DMS53 treated with DMSO at 0.1 percent for 48 hours (cell line): ENCODE measurements around the gene TTR.

Source experiments
- DNase-seq: peaks from one replicate; lab custom pipeline; 2025; ENCODE audit not compliant: unreplicated experiment; lab: John Stamatoyannopoulos, UW

Gene TTR

DNA sequence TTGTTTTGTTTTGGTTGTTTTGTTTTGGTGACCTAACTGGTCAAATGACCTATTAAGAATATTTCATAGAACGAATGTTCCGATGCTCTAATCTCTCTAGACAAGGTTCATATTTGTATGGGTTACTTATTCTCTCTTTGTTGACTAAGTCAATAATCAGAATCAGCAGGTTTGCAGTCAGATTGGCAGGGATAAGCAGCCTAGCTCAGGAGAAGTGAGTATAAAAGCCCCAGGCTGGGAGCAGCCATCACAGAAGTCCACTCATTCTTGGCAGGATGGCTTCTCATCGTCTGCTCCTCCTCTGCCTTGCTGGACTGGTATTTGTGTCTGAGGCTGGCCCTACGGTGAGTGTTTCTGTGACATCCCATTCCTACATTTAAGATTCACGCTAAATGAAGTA, at the start of gene TTR:
Gene TTR (plus strand): TSS at position 250 of the 400 bp plus-strand sequence. CDS start 26 bp downstream, at position 276.
- DNase-seq: no peak

DNA sequence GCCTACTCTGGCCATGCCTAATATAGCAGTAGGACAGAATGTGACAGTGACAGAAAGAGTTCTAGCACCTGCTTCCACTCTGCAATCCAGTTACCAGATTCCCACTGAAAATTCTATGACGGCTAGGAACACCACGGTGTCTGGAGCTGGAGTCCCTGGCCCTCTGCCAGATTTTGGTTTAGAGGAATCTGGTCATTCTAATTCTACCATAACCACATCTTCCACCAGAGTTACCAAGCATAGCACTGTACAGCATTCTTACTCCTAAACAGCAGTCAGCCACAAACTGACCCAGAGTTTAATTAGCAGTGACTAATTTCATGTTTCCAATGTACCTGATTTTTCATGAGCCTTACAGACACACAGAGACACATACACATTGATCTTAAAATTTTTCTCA, 45.2 kb upstream of the TTR start:
- no peak for DNase-seq

DNA sequence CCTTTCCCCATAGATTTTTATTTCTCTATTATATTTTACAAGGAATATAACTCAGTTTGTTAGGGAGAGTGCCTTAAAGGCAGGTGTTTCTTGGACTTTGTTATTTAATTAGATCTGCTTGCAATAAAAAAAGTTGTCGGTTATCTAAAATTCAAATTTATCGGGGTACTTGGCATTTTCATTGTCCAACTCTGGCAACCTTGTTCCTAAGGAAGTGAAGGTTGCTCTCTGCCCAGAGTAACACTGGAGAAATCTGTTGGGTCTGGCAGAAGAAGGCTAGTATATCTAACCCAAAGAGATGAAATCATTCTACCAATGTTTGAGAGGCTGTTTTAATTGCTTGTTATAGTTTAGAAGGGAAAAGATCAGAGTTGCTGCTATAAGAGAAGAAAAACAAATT, 42.8 kb upstream of the TTR start:
- DNase-seq: no peak

- DNase-seq: no peak
Observed at GRCh38 chr18:31549416-31549815, 42.3 kb upstream of the TTR start.

DNA sequence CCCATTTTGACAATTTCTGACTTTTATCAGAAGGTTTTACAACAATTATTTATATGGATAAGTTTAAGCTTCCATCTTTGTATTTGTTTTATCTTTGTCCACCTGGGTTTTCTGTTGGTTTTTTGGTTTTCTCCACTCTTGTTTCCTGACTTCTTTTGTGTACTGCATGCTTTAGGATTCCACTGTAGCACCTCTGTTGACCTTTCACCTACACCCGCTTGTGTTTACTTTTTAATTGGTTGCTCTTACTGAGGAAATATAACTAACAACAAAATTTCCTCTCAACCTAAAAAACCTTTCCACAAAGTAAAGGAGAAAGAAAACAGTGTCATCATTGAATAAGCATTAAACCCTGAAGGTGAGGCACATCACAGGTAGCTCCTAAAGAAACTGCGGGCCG, 39.8 kb upstream of the TTR start:
- no peak for DNase-seq

DNA sequence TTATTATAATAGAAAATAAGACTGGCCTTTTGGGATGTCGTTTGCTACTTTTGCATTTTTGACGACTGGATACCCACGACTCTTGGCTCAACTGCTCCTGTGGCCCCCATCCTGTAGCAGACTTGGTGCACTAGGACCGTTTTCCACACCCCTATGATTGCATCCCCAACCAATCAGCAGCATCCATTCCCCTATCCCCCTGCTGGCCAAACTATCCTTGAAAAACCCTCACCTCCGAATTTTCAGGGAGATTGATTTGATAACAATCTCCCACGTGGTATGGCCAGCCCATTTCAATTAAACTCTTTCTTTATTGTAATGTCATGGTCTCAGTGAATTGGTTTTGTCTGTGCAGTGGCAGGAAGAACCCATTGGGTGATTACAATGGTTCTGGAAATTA, 37.9 kb upstream of the TTR start:
- no peak for DNase-seq

GRCh38 chr18:31554776-31555175, 36.9 kb upstream of the TTR start:
- DNase-seq: no peak

DNA sequence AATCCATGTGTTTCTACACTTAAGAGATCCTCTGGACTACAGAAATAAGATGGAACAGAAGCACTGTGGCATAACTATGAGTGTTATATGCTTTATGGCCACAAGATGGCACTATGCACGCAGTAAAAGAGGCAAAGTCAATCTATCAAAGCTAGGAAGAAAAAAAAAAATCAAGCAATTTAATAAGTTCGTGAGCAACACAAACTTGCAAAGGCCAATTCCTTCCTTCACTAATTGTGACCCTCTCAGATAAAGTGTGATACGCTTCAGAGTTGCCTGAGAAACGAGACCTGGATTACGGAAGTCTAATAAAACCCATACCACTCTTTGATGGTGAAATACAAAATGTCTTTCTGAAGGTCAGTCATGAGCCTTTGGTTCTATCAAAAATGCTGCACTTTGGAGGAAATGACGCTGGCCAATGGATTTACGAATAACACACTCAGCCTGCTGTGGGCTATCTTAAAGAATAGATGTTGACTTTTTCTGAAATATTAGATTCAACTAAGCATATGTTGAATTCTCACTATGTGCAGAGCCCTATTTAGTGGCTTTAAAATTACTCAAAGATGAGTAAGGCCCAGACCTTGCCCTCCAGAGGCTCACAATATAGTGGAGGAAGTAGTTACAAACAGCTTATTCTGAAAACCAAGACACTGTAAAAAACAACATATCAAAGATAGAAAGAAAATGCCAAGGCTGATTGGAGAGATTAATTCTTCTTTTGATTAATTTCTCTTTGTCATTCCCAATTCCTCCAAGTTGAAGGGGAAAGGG, 35.5 kb upstream of the TTR start:
- DNase-seq: peak; percentile 58

- no peak for DNase-seq
Observed at GRCh38 chr18:31557446-31557845, 34.2 kb upstream of the TTR start.

DNA sequence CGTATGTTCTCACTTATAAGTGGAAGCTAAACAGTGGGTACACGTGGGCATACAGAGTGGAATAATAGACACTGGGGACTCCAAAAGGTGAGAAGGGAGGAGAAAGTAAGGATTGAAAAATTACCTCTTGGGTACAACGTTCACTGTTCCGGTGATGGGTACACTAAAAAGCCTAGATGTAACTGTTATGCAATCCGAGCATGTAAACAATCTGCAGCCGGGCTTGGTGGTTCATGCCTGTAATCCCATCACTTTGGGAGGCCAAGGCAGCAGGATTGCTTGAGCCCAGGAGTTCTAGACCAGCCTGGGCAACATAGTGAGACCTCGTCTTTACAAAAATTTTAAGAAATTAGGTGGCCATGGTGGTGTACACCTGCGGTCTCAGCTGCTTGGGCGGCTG, 33.1 kb upstream of the TTR start:
- DNase-seq: no peak

DNA sequence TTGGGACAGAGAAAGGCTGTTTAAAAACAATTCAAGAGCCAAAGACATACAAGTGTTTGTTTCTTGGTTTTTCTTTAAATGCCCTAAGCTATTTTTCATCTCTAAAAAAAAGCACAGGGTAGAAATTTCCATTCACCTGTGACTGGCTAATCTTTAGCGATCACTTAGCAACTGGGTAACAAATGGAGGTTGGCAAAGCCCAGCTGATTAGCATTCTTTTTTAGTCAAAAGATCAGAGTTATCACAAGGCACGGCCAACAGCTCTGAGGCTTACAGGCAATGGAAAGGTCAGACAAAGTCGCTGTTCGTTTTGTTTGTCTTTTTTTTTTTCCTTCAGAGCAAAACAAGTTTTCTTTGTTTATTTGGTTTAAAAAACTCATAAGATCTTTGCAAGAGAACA, 29.0 kb upstream of the TTR start:
- DNase-seq: no peak

GRCh38 chr18:31563778-31564177, 27.9 kb upstream of the TTR start:
- no peak for DNase-seq

DNA sequence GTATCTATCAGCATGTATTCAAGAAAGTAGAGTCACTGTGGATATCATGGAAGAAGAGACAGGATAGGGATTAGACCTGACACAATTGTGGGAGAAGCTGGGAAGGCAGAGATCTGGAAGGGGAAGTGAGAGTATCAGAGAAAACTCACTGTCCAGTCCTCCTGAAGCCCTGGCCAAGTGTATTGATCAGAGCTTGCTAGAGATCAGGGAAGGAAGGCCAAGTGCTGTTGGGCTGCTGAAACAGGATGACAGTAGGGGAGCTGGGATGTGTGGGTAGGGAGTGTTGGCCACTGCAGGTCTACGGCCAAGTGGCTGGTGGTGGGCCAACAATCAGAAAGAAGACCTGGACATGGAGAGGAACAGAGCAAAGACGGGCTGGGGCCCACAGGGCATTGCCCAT, 26.3 kb upstream of the TTR start:
- DNase-seq: no peak

DNA sequence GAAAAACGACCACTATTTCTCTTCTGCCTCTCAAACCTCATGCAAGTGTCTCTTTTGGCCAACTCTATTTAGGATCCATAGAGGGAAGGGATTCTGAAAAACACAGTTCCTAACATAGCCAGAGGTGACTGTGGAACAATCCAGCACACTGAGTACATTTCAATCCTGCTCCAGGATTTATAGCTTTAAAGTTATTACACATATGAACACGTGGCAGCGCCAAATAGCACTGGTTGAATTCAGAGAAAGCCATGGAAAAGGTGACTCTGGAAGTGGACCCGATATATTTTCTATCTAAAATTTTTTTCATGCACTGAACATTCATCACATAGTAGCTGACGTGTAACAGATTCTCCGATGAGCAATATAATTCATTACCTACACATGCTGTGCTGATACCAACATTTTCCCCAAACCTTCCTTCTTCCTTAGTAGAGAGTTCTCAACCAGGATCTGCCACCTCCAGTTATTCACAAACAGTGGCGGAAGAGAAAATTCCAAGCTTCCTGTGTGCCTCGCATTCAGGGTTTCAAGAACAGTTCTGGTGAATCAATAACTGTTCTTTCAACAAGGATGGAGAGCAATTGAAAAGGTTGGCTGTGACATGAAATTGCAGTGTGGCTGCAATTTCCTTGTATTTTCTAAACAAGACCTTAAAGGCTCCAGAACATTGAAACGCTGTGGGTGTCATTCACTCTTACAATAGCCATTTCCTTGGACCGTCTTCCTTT, 25.7 kb upstream of the TTR start:
- DNase-seq: no peak

DNA sequence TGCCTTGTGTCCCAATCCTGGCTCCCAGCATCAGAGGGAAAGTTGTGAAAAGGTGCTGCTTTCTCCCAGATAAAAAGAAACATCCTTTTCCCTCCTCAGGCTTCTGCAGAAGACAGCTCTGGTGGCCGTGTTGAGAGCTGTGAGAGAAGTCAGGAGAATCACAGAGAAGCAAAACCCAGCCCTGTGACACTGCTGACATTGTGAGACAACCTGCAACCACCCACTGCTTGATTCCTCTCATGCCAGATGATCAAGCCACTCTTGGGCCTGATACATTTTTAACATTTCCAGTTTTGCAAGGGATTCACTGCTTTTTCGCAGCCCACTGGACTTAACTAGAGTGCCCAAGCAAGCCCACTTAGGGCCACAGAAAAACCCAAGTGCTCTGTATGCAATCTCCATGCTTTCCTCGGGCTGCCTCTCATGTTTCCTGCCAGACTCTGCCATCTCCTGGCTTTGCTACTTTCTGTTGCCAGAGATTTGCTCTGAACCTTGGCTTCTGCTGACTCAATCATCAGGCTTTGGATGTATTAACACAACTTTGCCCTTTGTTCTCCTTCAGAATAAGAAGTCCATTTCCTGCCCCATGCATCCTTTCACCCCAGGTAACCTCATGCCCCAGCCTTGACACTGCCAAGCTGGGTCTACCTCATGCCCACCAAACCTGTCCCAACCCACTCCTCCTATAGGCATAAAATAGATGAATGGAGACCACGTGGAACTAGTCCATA, 24.9 kb upstream of the TTR start:
- DNase-seq: no peak

DNA sequence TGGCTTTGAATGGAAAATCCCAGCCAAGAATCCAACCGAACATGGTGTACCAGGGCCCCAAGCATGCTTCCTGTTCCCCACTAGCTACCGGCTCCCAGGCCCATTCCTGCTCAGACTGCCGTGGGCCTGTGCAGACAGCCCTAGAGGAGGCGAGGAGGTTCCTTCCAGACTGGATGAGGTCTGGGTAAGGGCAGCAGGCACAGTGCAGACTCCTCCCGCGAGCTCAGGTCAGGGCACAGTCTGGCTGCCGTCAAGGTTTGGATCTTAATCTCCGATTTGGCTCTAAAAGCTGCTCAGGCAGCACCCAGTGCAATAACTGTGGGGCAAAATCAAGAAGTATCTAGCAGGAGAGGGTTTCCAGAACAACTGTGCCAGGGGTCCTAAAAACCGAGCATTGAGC, 19.3 kb upstream of the TTR start:
- DNase-seq: no peak

GRCh38 chr18:31573051-31573450, 18.6 kb upstream of the TTR start:
- no peak for DNase-seq

DNA sequence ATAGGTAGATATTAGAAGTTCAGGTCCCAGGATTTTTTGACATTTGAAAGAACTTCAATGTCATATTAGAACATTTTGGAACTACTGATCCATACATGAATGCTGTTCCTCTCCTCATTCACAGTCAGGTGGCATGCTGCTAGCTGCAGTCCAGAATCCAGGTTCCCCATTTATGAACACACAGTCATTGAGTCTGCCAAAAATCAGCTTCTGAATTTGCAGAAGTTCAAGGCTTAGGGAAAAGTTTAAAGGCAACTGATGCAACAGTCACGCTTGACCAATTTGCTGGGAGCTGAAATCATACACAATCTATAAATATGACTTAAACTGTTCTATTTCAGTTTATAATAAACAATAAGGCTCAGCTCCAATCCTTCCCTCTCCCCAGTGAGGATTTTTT, 17.3 kb upstream of the TTR start:
- DNase-seq: no peak

GRCh38 chr18:31575515-31576257, 16.0 kb upstream of the TTR start:
- no peak for DNase-seq

GRCh38 chr18:31576670-31577069, 15.0 kb upstream of the TTR start:
- no peak for DNase-seq

DNA sequence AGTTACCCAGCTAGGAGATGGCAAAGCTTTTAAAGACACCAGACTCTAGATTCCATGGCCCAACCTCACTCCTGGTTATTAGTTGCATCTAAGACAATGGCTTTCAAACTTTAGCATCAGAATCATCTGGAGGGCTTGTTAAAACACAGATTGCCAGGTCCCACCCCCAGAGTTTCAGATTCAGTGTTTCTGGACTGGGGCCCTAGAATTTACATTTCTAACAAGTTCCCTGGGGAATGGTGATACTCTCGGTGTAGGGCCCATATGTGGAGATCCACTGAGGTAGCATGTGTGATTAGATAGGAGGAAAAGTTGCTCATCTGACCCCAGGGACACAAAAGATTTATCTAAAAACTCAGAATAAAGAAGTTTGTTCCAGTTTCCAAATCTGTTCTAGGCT, 14.5 kb upstream of the TTR start:
- no peak for DNase-seq
